ENCODE data around the gene VNN1. TPM values are rescaled to one million over a fixed set of nuclear protein-coding genes. Genes with fewer than 3 reads are reported as not detected.

VNN1 gene
- total and polyA plus RNA-seq, 2 donors (not counting 1 experiment from before 2014, with no cell fraction given), result not detected

DNA sequence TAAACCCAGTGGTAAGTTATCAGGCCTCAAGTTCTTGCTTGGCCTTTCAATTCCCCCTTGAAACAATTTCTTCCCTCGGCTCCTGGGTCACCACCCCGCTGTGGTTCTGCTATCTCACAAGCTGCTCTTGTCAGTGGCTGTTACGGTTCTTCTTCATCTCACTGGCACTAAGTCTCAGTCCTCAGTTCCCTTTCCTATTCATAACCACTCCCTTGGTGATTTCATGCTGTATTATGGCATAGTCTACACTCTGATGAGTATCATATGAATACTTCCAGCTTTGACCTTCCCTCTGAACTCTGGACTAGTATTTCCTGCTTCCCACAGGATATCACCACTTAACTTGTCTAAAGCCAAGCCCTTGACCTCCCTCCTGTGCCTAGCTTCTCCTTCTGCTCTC, 62.8 kb downstream of the VNN1 start:
- Histone ChIP-seq H3K4me3 (replicated peaks in 1 of 4; ENCODE audit: control extremely low read depth in 1 of 4, insufficient read depth in 1 of 4, low read depth in 3 of 4, low read length in 4 of 4) (no peak overlapping the region), H3K36me3 (ENCODE audit: control insufficient read depth, insufficient read depth, low read length) (no peaks in the 10 kb centered on the region), H2AFZ (ENCODE audit: low read length) (no peak overlapping the region), H3K27ac (ENCODE audit: insufficient read depth, low read length) (no peak overlapping the region), H3K79me2 (ENCODE audit: control insufficient read depth, insufficient read depth, low read length) (no peaks in the 10 kb centered on the region), H3K9ac (ENCODE audit: insufficient read depth, low read length) (no peak overlapping the region), H3K4me1 (ENCODE audit: control insufficient read depth, extremely low read depth, insufficient read depth, low read length) (no peaks in the 10 kb centered on the region), H4K20me1 (ENCODE audit: control insufficient read depth, extremely low read depth, insufficient read depth, low read length) (no peaks in the 10 kb centered on the region), H3K27me3 (ENCODE audit: control insufficient read depth, insufficient read depth, low read length) (peaks cover 3% of the 10 kb centered on the region), H3K4me2 (ENCODE audit: extremely low read depth, insufficient read depth, low read length) (no peak overlapping the region), H3K9me3 (ENCODE audit: control insufficient read depth, insufficient read depth, low read depth, low read length) (no peaks in the 10 kb centered on the region)
- no peak for TF ChIP-seq EZH2 (IDR thresholded peaks at IDR 0.05; ENCODE audit: low read length, missing control alignments)
- TF ChIP-seq CTCF (conservative IDR thresholded peaks at IDR 0.05 in 1 of 2, IDR thresholded peaks at IDR 0.05 in 1 of 2; ENCODE audit: low read depth in 1 of 2, low read length in 2 of 2), result no peak
- no peak for DNase-seq (ENCODE audit: low read depth in 2 of 2)

- TF ChIP-seq CTCF (conservative IDR thresholded peaks at IDR 0.05 in 1 of 2, IDR thresholded peaks at IDR 0.05 in 1 of 2; ENCODE audit: low read depth in 1 of 2, low read length in 2 of 2), result no peak
- TF ChIP-seq EZH2 (IDR thresholded peaks at IDR 0.05; ENCODE audit: low read length, missing control alignments), result no peak
- Histone ChIP-seq H4K20me1 (ENCODE audit: control insufficient read depth, extremely low read depth, insufficient read depth, low read length) (no peaks in the 10 kb centered on the region), H3K4me2 (ENCODE audit: extremely low read depth, insufficient read depth, low read length) (no peak overlapping the region), H3K36me3 (ENCODE audit: control insufficient read depth, insufficient read depth, low read length) (no peaks in the 10 kb centered on the region), H2AFZ (ENCODE audit: low read length) (no peak overlapping the region), H3K79me2 (ENCODE audit: control insufficient read depth, insufficient read depth, low read length) (no peaks in the 10 kb centered on the region), H3K27me3 (ENCODE audit: control insufficient read depth, insufficient read depth, low read length) (no peaks in the 10 kb centered on the region), H3K9ac (ENCODE audit: insufficient read depth, low read length) (no peak overlapping the region), H3K27ac (ENCODE audit: insufficient read depth, low read length) (no peak overlapping the region), H3K9me3 (ENCODE audit: control insufficient read depth, insufficient read depth, low read depth, low read length) (no peaks in the 10 kb centered on the region), H3K4me1 (ENCODE audit: control insufficient read depth, extremely low read depth, insufficient read depth, low read length) (no peaks in the 10 kb centered on the region), H3K4me3 (replicated peaks in 1 of 4; ENCODE audit: control extremely low read depth in 1 of 4, insufficient read depth in 1 of 4, low read depth in 3 of 4, low read length in 4 of 4) (no peak overlapping the region)
- DNase-seq (ENCODE audit: low read depth in 2 of 2), result peak in 1 of 2 donors; percentile 15
Measured at GRCh38 chr6:132650429-132650828, 63.4 kb downstream of the VNN1 start.

DNA sequence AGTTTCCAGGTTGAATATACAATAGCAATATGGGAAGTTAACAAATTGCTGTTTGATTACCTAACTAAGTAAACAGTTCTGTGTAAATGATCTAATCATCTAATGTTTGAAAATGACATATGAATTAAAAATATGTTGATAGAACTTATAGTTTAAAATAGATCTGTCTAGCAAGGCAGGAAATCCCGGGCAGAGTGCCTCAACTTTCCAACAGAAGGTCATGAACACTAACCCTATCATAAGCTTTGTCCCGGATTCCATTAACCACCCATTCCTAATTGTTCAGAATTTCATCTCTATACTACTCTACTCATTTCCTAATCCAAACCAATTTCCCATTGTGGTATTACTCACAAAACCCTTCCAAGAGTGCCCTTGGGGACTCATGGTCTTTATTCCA, 65.0 kb downstream of the VNN1 start:
- Histone ChIP-seq H3K9ac (ENCODE audit: insufficient read depth, low read length) (no peak overlapping the region), H4K20me1 (ENCODE audit: control insufficient read depth, extremely low read depth, insufficient read depth, low read length) (no peaks in the 10 kb centered on the region), H3K4me2 (ENCODE audit: extremely low read depth, insufficient read depth, low read length) (no peak overlapping the region), H3K4me3 (replicated peaks in 1 of 4; ENCODE audit: control extremely low read depth in 1 of 4, insufficient read depth in 1 of 4, low read depth in 3 of 4, low read length in 4 of 4) (no peak overlapping the region), H3K9me3 (ENCODE audit: control insufficient read depth, insufficient read depth, low read depth, low read length) (no peaks in the 10 kb centered on the region), H3K4me1 (ENCODE audit: control insufficient read depth, extremely low read depth, insufficient read depth, low read length) (no peaks in the 10 kb centered on the region), H3K27me3 (ENCODE audit: control insufficient read depth, insufficient read depth, low read length) (no peaks in the 10 kb centered on the region), H2AFZ (ENCODE audit: low read length) (no peak overlapping the region), H3K27ac (ENCODE audit: insufficient read depth, low read length) (no peak overlapping the region), H3K79me2 (ENCODE audit: control insufficient read depth, insufficient read depth, low read length) (no peaks in the 10 kb centered on the region), H3K36me3 (ENCODE audit: control insufficient read depth, insufficient read depth, low read length) (no peaks in the 10 kb centered on the region)
- DNase-seq (ENCODE audit: low read depth in 2 of 2), result no peak
- TF ChIP-seq CTCF (conservative IDR thresholded peaks at IDR 0.05 in 1 of 2, IDR thresholded peaks at IDR 0.05 in 1 of 2; ENCODE audit: low read depth in 1 of 2, low read length in 2 of 2) (no peak), EZH2 (IDR thresholded peaks at IDR 0.05; ENCODE audit: low read length, missing control alignments) (no peak)
